GM18519 (cell line): Measurements from ENCODE around the gene CACNA1C.

Experiments used
- ATAC-seq: cut with Tn5 transposase; IDR thresholded peaks from one replicate; pipeline ENCODE4 v1.9.1; 2021; ENCODE audit warnings: mild to moderate bottlenecking, moderate library complexity; ENCODE audit not compliant: unreplicated experiment, low FRiP score

Gene CACNA1C

GRCh38 chr12:2520722-2521246 lies 468.0 kb downstream of the CACNA1C start:
- ATAC-seq = no peak

- ATAC-seq = no peak
Observed at GRCh38 chr12:2523317-2523716, 470.5 kb downstream of the CACNA1C start.

GRCh38 chr12:2523844-2524243 lies 471.1 kb downstream of the CACNA1C start:
- ATAC-seq = no peak

GRCh38 chr12:2526371-2526770 lies 473.6 kb downstream of the CACNA1C start:
- no peak for ATAC-seq

- ATAC-seq = no peak
Observed at GRCh38 chr12:2528001-2528400, 475.2 kb downstream of the CACNA1C start.

GRCh38 chr12:2529807-2530206 lies 477.0 kb downstream of the CACNA1C start:
- ATAC-seq = no peak

GRCh38 chr12:2531371-2531770 lies 478.6 kb downstream of the CACNA1C start:
- no peak for ATAC-seq

- no peak for ATAC-seq
Observed at GRCh38 chr12:2533036-2533435, 480.2 kb downstream of the CACNA1C start.

GRCh38 chr12:2535583-2536204 lies 482.9 kb downstream of the CACNA1C start:
- no peak for ATAC-seq

- ATAC-seq = no peak
Observed at GRCh38 chr12:2536724-2537123, 483.9 kb downstream of the CACNA1C start.

GRCh38 chr12:2537868-2538541 lies 485.2 kb downstream of the CACNA1C start:
- ATAC-seq = no peak

- no peak for ATAC-seq
Observed at GRCh38 chr12:2539938-2540337, 487.2 kb downstream of the CACNA1C start.

- ATAC-seq = no peak
Observed at GRCh38 chr12:2540535-2540941, 487.8 kb downstream of the CACNA1C start.

GRCh38 chr12:2541631-2542204 lies 488.9 kb downstream of the CACNA1C start:
- ATAC-seq = no peak

GRCh38 chr12:2543801-2544200 lies 491.0 kb downstream of the CACNA1C start:
- ATAC-seq = no peak

GRCh38 chr12:2544230-2544629 lies 491.4 kb downstream of the CACNA1C start:
- ATAC-seq = no peak

- ATAC-seq = no peak
Observed at GRCh38 chr12:2547273-2548044, 494.7 kb downstream of the CACNA1C start.

GRCh38 chr12:2548081-2548480 lies 495.3 kb downstream of the CACNA1C start:
- no peak for ATAC-seq

GRCh38 chr12:2550561-2551411 lies 498.0 kb downstream of the CACNA1C start:
- no peak for ATAC-seq

GRCh38 chr12:2551412-2551900 lies 498.7 kb downstream of the CACNA1C start:
- no peak for ATAC-seq
